Left ventricle myocardium inferior (tissue), 1 donor: ENCODE results near the gene NKTR. TPM values are rescaled to one million over a fixed set of nuclear protein-coding genes. Genes with fewer than 3 reads are reported as not detected.
"Not testable (repeated sequence)": the region's sequence is repeated elsewhere in the genome, so short reads cannot be mapped to it uniquely, and the experiment has no call there.

ENCODE experiments used
- DNase-seq: peaks from one replicate; pipeline ENCODE4 v3.0.0-alpha.2; 2020
- H3K27ac ChIP-seq: fragments of 200-600 bp; replicated peaks from 2 replicates; pipeline ENCODE4 v1.8.0; 2021
- H3K27me3 ChIP-seq: fragments of 200-600 bp; 2 replicates; pipeline ENCODE4 v1.8.0; 2021; ENCODE audit warnings: low read depth
- H3K36me3 ChIP-seq: fragments of 200-600 bp; 2 replicates; pipeline ENCODE4 v1.8.0; 2021
- H3K4me1 ChIP-seq: fragments of 200-600 bp; 2 replicates; pipeline ENCODE4 v1.8.0; 2021
- H3K4me3 ChIP-seq: fragments of 200-600 bp; 2 replicates; pipeline ENCODE4 v1.8.0; 2021; ENCODE audit warnings: mild to moderate bottlenecking, moderate library complexity
- H3K9me3 ChIP-seq: fragments of 200-600 bp; replicated peaks from 2 replicates; pipeline ENCODE4 v1.8.0; 2021
- CTCF ChIP-seq: fragments of 200-600 bp; IDR thresholded peaks from 2 replicates; pipeline ENCODE4 v1.8.0; 2021; ENCODE audit warnings: antibody characterized with exemption, mild to moderate bottlenecking, borderline replicate concordance
- intact Hi-C: fragments of 100-400 bp; cut with micrococcal nuclease; formaldehyde crosslinking; loops from one replicate; pipeline ENCODE4 v1.11.0; 2022
- long read RNA-seq: library from polyadenylated mRNA; unstranded; transcript quantifications from one replicate; pipeline ENCODE4 v2.0.0, GENCODE V29; 2021
- total RNA-seq: library from RNA; stranded (reverse); fragmentation: NEBNext Ultra II Directional; extraction: Animal tissue kit (Norgen Biotek cat#: 25700); gene quantifications from one replicate; pipeline ENCODE4 v1.2.1, GENCODE V29; 2021
- donor health status: DM: no; HTN: yes; CAD: no; lungs with severe emphysema.

Gene NKTR
- total RNA-seq, result 20.0 TPM
- long read RNA-seq, full-length matches to known transcripts, result 1 of 15 reads
- long read RNA-seq, partial matches to known transcripts, result 2 of 15 reads
- long read RNA-seq, other reads (novel, unspliced or antisense), result 12 of 15 reads

GRCh38 chr3:42600111-42600957, at the start of gene NKTR:
Gene NKTR (plus strand): TSS chr3:42600686. CDS start chr3:42601007, 321 bp downstream.
- peak within 1 kb of the TSS; percentile 93 for H3K4me3 ChIP-seq
- intact Hi-C loops, result no loop called here
- peak; percentile 97 for DNase-seq
- H3K27me3 ChIP-seq, result no peaks in the 10 kb centered on the region
- peak within 1 kb of the TSS; percentile 99 for H3K27ac ChIP-seq
- H3K9me3 ChIP-seq, result peaks cover 13% of the 10 kb centered on the region
- H3K4me1 ChIP-seq, result peaks cover 50% of the 10 kb centered on the region
- peaks cover 15% of the 10 kb centered on the region for H3K36me3 ChIP-seq
- no peak for TF ChIP-seq CTCF

GRCh38 chr3:42552830-42553229, 47.7 kb upstream of the NKTR start:
- intact Hi-C loops, result no loop called here
- Histone ChIP-seq H3K4me3 (no peak overlapping the region), H3K27me3 (no peaks in the 10 kb centered on the region), H3K9me3 (no peaks in the 10 kb centered on the region), H3K27ac (no peak overlapping the region), H3K36me3 (peaks cover 72% of the 10 kb centered on the region), H3K4me1 (peaks cover 12% of the 10 kb centered on the region)
- no peak for TF ChIP-seq CTCF
- no peak for DNase-seq

GRCh38 chr3:42556089-42556632, 44.3 kb upstream of the NKTR start:
- H3K9me3 ChIP-seq, result no peaks in the 10 kb centered on the region
- no peak overlapping the region for H3K4me3 ChIP-seq
- H3K27me3 ChIP-seq, result no peaks in the 10 kb centered on the region
- H3K27ac ChIP-seq, result no peak overlapping the region
- intact Hi-C loops, result no loop called here
- H3K36me3 ChIP-seq, result peaks cover 96% of the 10 kb centered on the region
- DNase-seq, result no peak
- TF ChIP-seq CTCF, result no peak
- no peaks in the 10 kb centered on the region for H3K4me1 ChIP-seq

GRCh38 chr3:42556817-42557216, 43.7 kb upstream of the NKTR start:
- H3K4me3 ChIP-seq, H3K27me3 ChIP-seq, DNase-seq, H3K4me1 ChIP-seq, intact Hi-C loops, H3K9me3 ChIP-seq, H3K27ac ChIP-seq: not testable (repeated sequence)
- peaks cover 97% of the 10 kb centered on the region for H3K36me3 ChIP-seq

GRCh38 chr3:42557854-42558253, 42.6 kb upstream of the NKTR start:
- peak; percentile 42 for TF ChIP-seq CTCF
- H3K4me3 ChIP-seq, result no peak overlapping the region
- no peaks in the 10 kb centered on the region for H3K4me1 ChIP-seq
- H3K9me3 ChIP-seq, result no peaks in the 10 kb centered on the region
- intact Hi-C loops, result no loop called here
- H3K36me3 ChIP-seq, result peaks cover 96% of the 10 kb centered on the region
- H3K27me3 ChIP-seq, result no peaks in the 10 kb centered on the region
- no peak overlapping the region for H3K27ac ChIP-seq
- DNase-seq, result no peak
